GM19035 (cell line): Measurements from ENCODE around the gene NMU.
A peak's percentile ranks its signal among the peaks of the same experiment; 100 is the strongest.
"Not testable (repeated sequence)": the region's sequence is repeated elsewhere in the genome, so short reads cannot be mapped to it uniquely, and the experiment has no call there.

Experiments
- ATAC-seq: cut with Tn5 transposase; IDR thresholded peaks from one replicate; pipeline ENCODE4 v1.9.1; 2021; ENCODE audit not compliant: unreplicated experiment

NMU gene, protein sequence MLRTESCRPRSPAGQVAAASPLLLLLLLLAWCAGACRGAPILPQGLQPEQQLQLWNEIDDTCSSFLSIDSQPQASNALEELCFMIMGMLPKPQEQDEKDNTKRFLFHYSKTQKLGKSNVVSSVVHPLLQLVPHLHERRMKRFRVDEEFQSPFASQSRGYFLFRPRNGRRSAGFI

DNA sequence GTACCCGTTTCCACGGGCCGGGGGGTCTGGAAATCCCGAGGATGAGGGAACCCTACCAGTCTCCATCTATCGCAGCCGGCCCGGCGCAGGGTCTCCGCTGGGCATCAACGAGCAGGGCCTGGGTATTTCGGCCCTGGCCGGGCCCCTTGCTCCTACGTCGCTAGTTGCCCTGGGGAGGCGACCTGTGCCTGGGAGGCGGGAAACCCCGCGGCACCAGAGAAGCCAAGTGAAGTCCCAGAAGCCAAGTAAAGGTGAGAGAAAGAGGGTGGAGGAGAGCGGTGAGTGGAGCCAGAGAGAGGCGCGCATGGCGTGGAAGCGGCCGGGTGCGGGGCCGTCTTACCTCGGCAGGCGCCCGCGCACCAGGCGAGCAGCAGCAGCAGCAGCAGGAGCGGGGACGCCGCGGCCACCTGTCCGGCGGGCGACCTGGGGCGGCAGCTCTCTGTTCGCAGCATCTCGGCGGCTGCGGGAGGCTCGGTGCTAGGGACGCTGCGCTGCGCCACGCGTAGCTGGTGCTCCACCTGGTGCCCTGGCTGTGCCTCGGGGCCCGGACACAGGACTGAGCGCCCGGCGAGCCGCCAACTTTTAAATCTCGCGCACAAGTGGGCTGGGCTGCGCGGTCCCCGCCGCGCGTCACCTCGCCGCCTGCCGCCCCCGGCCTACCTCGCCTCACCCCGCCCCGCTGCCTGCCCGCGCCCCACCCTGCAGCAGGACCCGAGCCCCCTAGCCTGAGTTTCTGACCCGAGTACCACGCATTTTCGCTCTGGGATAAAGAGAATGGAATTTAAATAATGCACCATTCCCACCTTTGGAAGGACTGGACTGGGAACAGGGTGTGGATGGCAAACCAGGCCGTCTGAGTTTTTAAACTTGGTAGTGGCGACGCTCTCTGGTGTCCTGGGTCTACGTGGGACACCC lies at the start of gene NMU:
NMU (minus strand) TSS at position 558 of the 915 bp plus-strand sequence; CDS start at position 452, 106 bp downstream.
- peak; percentile 73 for ATAC-seq

DNA sequence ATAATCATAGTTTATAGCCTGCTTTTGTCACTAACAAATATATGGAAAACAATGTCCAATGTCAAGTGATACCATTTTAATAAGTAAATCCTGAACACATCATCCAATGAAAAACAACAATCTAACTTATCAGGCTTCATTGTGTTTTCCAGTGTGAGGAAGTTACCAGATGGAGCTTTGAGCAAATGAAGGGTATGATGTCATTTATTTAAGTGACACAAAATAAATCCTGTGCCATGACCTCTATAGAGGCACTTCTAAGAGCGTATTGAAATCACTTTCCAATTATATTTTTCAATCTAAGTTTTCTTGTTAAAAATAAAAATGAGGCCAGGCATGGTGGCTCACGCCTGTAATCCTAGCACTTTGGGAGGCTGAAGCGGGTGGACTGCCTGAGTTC lies 48.2 kb upstream of the NMU start:
- ATAC-seq = no peak

DNA sequence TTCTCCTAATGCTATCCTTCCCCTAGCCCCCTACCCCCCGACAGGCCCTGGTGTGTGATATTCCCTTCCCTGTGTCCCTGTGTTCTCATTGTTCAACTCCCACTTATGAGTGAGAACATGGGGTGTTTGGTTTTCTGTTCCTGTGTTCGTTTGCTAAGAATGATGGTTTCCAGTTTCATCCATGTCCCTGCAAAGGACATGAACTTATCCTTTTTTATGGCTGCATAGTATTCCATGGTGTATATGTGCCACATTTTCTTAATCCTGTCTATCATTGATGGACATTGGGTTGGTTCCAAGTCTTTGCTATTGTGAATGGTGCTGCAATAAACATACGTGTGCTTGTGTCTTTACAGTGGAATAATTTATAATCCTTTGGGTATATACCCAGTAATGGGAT lies 46.7 kb upstream of the NMU start:
- not testable (repeated sequence) for ATAC-seq

DNA sequence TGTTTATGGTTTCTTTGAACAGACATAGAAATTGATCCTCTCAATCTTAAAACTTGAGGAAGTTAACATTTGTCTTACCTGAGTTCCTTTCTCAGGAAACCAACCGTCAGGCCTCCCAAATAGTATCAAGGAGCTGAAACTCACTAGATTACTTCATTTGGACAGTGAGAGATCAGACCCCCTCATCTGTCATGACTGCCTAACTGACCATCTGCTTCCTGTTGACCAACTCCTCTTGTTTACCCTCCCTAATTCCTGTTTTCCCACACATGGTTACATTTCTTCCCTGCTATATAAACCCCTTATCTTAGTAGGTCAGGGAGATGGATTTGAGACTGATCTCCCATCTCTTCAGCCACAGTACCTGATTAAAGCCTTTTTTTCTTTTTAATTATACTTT lies 46.2 kb upstream of the NMU start:
- no peak for ATAC-seq

DNA sequence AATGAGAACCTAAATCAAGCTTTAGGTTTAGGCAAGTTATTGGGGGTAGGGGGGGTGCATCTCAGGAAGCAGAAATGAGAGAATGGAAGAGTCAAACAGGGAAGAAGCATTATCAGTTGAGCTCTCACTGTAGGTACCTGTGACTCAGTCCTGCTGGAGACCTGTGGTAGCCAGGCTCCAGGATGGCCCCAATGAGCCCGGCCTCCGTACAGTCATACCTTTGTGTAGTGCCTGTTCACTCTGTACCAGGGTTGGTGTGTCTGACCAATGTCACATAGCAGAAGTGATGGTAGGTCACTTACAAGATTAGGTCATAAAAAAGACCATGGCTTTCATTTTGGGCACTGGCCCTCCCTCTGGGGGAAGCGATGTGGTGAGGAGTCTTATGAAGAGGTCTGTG lies 45.3 kb upstream of the NMU start:
- ATAC-seq = no peak

DNA sequence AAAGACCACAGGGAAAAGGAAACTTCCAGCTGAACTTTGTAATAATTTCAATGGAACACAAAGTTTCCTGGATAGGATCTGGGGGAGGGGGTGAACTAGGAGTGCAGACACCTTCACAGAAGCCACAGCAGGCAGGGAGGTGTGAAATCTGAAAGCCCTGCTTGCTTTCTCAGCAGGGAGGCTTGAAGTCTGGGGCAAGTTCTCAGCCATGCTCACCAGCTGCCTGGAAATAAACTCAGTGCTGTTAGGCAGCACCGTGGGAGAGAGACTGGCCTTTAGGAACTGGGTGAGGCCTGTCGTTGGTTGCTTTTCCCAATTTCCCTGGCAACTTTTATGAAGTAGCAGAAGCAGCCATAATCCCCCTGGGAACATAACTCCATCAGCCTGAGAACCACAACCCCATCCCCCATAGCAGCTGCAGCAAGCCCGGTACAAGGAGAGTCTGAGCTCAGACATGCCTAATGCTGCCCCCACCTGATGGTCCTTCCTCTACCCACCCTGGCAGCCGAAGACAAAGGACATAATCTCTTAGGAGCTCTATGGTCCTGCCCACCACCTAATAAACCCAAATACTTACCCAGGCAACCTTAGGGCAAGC lies 39.2 kb upstream of the NMU start:
- no peak for ATAC-seq

DNA sequence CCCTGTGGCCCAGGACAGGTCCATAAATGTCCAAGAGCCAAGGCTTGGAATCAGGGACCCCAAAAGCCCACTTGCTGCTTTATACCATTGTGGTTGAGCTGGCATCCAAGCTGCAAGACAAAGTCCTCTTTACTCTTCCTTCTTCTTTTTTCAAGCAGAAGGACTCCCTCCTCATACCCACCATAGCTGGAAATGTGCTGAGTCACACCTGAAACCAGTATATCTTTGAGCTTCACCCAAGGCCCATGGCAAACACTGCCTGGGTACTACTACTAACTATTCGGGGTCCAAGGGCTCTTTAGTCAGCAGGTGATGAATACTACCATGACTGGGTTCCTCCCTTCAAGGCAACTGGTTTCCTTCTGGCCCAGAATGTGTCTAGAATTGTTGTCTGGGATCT lies 37.3 kb upstream of the NMU start:
- ATAC-seq = no peak

DNA sequence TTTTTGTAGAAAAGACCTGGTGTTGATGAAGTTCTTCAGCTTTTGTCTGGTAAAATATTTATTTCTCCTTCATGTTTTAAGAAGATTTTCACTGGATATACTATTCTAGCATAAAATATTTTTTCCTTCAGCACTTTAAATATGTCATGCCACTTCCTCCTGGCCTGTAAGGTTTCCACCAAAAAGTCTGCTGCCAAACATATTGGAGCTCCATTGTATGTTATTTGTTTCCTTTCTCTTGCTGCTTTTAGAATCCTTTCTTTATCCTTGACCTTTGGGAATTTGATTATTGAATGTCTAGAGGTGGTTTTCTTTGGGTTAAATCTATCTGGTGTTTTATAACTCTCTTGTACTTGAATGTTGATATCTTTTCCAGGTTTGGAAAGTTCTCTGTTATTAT lies 35.6 kb upstream of the NMU start:
- no peak for ATAC-seq

DNA sequence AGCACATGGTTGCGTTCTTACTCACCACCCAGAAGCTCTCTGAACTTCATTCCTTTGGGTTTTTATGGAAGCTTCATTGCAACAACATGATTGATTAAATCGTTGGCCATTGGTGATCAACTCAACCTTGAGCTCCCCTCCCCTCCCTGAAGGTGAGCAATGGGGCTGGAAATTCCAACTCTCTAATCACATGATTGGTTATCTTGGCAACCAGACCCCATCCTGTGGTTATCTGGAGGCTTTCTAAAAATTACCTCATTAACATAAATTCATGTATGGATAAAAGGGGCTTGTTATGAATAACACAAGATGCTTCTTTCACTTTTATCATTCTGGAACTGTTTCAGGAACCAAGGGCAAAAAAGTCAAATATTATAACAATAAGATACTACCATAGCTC lies 34.6 kb upstream of the NMU start:
- ATAC-seq = no peak

DNA sequence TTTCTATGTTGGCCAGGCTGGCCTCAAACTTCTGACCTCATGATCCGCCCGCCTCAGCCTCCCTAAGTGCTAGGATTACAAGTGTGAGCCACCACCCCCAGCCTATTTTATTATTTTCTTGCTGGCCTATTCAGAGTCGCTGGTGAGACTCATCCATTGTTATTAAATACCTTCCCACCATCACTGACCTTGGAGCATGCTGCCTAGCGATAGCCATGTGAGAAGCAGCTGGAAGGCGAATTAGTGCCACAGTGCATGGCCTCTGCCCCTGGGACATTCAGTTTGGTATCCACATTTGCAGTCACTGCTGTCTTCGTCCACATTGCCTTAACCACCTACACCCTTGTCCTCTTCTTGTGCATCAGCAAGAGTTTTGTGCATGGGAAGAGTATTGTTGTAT lies 32.4 kb upstream of the NMU start:
- no peak for ATAC-seq

DNA sequence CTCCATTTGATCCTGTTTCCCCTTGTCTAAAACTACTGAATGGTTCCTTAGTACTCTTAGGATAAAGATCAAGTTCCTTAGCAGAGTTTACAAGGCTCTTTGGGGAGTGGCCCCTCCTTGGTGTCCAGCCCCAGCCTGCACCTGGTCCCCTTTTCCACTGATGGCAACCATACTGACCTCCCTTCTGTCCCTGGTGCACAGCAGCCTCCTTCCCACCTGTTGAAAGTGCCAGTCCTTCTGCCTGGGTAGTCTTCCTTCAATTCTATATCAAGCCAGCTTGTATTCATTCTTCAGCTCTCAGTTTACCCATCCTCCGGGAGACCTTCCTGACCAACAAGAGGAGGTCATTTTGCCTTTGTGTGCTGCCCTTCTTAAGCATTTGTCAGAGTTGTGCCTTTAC lies 30.4 kb upstream of the NMU start:
- ATAC-seq = no peak

DNA sequence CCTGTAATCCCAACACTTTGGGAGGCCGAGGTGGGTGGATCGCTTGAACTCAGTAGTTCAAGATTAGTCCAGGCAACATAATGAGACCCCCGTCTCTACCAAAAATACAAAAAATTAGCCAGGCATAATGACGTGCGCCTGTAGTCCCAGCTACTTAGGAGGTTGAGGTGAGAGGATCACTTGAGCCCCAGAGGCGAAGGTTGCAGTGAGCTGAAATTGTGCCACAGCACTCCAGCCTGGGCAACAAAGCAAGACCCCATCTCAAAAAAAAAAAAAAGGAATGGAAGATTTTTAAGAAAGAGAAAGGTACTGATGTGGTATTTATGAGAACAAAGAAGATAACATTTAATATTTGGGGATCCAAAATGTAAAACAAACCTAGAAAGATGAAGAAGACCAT lies 27.0 kb upstream of the NMU start:
- no peak for ATAC-seq

DNA sequence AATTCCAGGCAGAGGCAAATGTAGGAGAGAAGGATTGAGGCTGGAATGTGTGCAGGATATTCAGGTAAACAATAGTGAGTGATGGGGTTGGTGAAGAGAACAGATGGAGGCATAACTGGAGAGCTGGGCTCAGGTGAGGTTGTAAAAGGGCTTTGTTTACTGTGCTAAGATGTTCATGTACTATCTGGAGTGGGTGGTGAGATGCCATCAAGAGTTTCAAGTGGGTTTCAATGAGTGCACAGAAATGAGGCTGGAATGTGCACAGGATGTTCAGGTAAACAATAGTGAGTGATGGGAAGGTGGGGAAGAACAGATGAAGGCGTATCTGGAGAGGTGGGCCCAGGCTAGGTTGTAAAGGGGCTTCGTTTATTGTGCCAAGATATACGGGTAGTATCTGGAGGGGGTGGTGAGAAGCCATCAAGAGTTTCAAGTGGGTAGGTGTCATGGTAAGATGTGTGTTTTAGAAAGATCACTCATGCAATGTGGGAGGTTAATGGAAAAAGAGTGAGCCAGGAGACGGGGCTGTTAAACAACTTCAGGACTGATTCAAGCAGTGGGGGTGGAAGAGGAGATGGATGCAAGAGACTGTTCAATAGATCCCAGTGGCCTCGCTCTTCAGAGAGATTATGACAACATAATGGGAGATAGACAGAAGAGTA lies 25.4 kb upstream of the NMU start:
- ATAC-seq = no peak

DNA sequence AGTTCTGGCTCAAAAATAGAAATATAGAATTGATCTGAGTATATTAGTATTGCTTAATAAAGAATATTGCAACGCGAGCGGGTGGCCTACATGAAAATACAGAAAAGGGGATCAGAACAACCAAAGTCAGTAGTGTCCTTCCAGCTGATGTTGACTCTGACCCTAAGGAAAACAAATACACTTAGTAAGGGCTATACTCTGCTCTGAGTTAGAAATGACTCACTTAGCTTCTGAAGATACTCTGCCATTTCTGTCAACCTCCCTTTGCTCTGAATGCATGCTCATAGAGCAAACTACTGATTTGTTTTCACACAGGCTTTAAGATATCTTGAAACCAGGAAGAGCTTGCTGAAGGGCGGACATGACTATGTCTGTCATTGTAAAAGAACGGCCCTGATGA lies 22.6 kb upstream of the NMU start:
- no peak for ATAC-seq

DNA sequence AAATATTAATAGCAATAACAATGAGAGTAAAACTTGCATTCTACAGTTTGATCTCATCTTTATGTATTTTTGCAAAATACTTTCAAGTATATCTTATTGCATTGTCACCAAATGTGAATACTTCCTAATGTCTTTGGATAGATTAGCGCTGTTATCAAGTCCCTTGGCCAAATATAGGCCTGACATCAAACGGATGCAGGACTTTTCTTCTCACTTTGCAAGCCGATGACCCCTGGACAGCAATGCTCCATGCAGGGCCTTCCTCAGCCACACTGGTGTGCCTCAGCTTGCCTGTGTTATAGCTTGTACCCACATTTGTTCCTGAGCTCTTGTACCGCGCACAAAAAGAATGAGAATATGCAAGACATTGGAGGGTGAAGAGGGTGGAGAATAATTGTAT lies 18.0 kb upstream of the NMU start:
- no peak for ATAC-seq

DNA sequence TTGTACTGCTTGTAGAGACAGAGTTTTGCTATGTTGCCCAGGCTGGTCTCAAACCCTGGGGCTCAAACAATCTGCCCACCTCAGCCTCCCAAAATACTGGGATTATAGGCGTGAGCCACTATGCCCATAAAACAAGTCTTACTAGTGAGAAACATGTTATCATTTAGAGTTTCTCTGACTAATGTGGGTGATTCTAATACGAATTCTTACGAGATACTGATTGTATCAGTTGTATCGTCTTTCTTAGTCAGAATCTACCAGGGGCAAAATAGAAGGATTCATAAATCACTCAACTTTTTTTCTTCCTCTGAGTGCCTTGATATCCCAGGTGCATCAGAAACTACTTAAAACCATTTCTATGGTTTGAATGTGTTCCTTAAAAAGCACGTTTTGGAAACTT lies 14.4 kb upstream of the NMU start:
- ATAC-seq = no peak

DNA sequence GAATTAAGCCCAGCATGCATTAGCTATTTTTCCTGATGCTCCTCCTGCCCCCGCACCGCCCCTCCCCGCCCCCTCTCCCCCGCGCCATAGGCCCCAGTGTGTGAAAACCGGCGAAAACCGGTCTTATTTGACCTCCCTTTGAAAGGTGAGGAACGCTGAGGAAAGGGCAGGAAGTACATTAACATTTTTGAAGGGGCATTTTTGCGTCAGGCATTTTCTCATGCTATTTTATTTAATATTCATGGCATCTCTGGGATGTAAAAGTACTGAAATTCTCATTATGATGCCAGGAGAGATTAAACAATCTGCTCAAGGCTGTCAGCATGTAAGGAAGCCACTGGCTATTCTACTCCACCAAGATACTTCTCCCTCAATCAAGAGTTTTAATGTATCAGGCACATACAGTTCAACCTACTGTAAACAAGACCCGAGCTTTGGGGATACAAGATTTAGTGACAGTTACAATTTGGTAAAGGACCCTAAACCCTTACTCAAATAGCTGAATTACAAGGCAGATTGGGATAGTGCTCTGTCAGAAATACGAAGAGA lies 1.2 kb upstream of the NMU start:
- no peak for ATAC-seq

DNA sequence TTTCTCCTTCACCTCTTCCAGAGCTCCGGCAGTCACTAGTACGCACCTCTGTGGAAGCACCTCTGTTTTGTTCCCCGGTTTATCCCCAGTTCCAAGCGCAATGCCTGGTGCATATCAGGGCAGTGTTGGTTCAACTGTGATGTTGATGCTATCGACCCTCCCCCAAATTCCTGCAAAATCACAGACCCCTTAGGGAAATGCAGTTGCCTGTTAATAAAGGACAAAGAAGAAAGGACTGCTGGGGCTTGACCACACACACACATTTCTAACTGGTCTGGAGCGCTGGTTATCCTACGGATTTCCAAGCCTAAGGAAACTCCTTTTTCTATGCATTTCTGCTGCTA lies 530 bp upstream of the NMU start:
- ATAC-seq = no peak

DNA sequence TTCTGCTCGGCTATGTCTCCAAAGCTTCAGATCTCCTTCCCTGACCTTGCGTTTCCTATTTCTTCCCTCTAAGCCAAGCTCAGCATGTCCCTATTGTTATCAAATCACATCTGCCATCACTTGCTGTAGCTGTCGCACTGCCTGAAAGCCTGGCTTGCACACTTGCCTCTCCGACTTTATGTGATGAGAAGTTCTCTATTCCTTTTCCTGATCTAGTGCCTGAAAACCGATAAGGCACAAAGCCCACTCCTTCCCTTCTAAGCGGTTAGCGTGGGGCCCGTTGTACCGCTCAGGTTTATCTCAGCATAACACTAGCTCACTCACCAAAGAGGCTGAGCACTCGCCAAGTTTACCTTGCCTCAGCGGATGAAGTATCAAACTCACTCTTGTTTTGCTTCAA lies 816 bp downstream of the NMU start:
- ATAC-seq = no peak

DNA sequence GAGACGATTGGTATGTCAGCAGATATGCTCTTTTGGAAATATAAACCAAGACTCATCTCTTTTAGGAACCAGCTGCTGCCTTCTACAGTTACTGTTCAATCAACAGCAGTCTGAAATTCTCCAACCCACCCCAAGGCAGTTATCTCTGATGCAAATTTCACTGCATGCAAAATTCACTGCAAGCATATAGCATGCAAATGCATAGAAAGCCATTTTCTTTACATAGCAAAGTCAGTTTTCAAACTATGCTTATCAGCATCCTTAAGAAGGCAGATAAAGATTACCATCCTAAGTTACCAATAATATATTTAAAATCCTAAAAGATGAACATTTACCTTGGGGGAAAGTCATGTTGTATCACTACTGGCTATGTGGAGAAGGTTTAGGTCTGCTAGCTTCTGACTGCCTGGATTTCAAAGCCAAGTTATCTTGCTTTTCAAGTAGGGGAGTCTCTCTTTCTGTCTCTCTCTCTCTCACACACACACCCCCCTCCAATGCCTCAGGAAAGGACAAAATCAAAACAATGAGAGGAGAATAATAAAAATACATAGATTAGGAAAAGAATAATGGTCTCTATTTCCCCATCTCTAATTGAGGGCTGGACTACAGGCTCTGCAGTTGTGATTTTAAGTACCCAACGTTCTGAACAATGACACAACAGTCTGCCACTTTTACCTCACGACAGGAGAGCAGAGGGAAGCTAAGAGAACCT lies 1.5 kb downstream of the NMU start:
- no peak for ATAC-seq

DNA sequence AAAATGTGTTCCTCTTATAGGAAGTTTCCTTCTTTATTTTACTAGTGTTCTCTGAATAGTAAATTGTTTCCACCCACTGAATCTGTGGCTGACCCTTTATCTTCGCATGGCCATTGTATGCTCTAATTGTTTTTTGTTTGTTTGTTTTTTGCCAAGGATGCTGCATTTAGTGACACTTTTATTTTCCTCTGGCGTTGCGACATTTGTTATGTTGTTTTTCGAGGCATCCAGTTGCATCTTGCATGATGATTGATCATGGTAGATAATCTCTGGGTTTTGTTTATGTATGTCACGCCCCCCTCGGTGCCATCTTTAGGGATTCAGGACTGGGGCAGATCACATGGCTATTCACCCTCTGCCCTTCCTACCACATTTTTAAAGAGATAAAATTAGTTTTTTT lies 2.2 kb downstream of the NMU start:
- no peak for ATAC-seq
